PC-3 (cell line): ENCODE data around the gene GLCE. TPM values are rescaled to one million over a fixed set of nuclear protein-coding genes. Genes with fewer than 3 reads are reported as not detected.

Experiments
- ATAC-seq: fragments of 200-7000 bp; cut with Tn5 transposase; 2 replicates; pipeline ENCODE4 v1.9.1; 2020; ENCODE audit warnings: mild to moderate bottlenecking, moderate library complexity
- BruUV-seq: library from RNA; stranded (reverse); fragments of 400-500 nt; replicated peaks from 2 replicates; lab custom pipeline; 2021; lab: Mats Ljungman, UMichigan
- CTCF ChIA-PET: fragments of 300-600 bp; sonication (Branson Sonifier 250); formaldehyde crosslinking; loops from one replicate; lab custom pipeline; 2022; ENCODE audit warnings: antibody characterized with exemption; lab: Charles Lee
- POLR2A ChIA-PET: fragments of 300-600 bp; sonication (Branson Sonifier 250); formaldehyde crosslinking; loops from one replicate; lab custom pipeline; 2022; ENCODE audit warnings: antibody characterized with exemption; ENCODE audit not compliant: unreplicated experiment; lab: Charles Lee
- DNase-seq: peaks from one replicate; pipeline ENCODE4 v3.0.0-alpha.2; 2015
- H2AFZ ChIP-seq: fragments of 300-600 bp; sonication (generic); 2 replicates; pipeline ENCODE4 v1.6.0; 2016; ENCODE audit warnings: antibody characterized with exemption, low read length
- H3F3A ChIP-seq: fragments of 300-600 bp; sonication (generic); one replicate; pipeline ENCODE4 v1.6.0; 2017; ENCODE audit warnings: antibody characterized with exemption, low read length, control low read depth, mild to moderate bottlenecking; ENCODE audit not compliant: unreplicated experiment
- H3K27ac ChIP-seq: fragments of 300-600 bp; sonication (generic); 2 replicates; pipeline ENCODE4 v1.5.1; 2016; ENCODE audit warnings: mild to moderate bottlenecking, low read length
- H3K27me3 ChIP-seq: fragments of 300-600 bp; sonication (generic); 2 replicates; pipeline ENCODE4 v1.6.1; 2016; ENCODE audit warnings: low read length, mixed read lengths
- H3K36me3 ChIP-seq: fragments of 300-600 bp; sonication (generic); 2 replicates; pipeline ENCODE4 v1.6.1; 2016; ENCODE audit warnings: low read depth, mixed run types, low read length, mixed read lengths
- H3K4me1 ChIP-seq: fragments of 300-600 bp; sonication (generic); 2 replicates; pipeline ENCODE4 v1.5.1; 2016; ENCODE audit warnings: low read length; ENCODE audit not compliant: insufficient read depth
- H3K4me2 ChIP-seq: fragments of 300-600 bp; sonication (generic); 2 replicates; pipeline ENCODE4 v1.6.0; 2016; ENCODE audit warnings: low read length
- H3K4me3 ChIP-seq: fragments of 300-600 bp; sonication (generic); 2 replicates; pipeline ENCODE4 v1.5.1; 2016; ENCODE audit warnings: mild to moderate bottlenecking, low read length, mixed read lengths
- H3K79me2 ChIP-seq: fragments of 300-600 bp; sonication (generic); 2 replicates; pipeline ENCODE4 v1.6.1; 2017; ENCODE audit warnings: low read length, mixed read lengths
- H3K9ac ChIP-seq: fragments of 300-600 bp; sonication (generic); 2 replicates; pipeline ENCODE4 v1.6.0; 2016; ENCODE audit warnings: mild to moderate bottlenecking, low read length
- H3K9me2 ChIP-seq: fragments of 300-600 bp; sonication (generic); replicated peaks from 2 replicates; pipeline ENCODE4 v1.6.1; 2016; ENCODE audit warnings: mixed run types, low read length, mixed read lengths
- H3K9me3 ChIP-seq: fragments of 300-600 bp; sonication (generic); 2 replicates; pipeline ENCODE4 v1.6.1; 2016; ENCODE audit warnings: low read length, mixed read lengths
- H4K20me1 ChIP-seq: fragments of 300-600 bp; sonication (generic); 2 replicates; pipeline ENCODE4 v1.6.1; 2016; ENCODE audit warnings: low read length, mixed read lengths
- EZH2 ChIP-seq: fragments of 300-600 bp; sonication (generic); IDR thresholded peaks from one replicate; pipeline ENCODE4 v1.6.1; 2017; ENCODE audit warnings: antibody characterized with exemption, mild to moderate bottlenecking, low read length; ENCODE audit not compliant: unreplicated experiment
- EZH2phosphoT487 ChIP-seq: fragments of 300-600 bp; sonication (generic); IDR thresholded peaks from 2 replicates; pipeline ENCODE4 v1.6.1; 2018; ENCODE audit warnings: mild to moderate bottlenecking, antibody characterized with exemption, low read length, borderline replicate concordance
- intact Hi-C: fragments of 100-400 bp; cut with micrococcal nuclease; formaldehyde crosslinking; loops from 2 replicates; pipeline ENCODE4 v1.9.0; 2023
- total RNA-seq: library from RNA; depleted of rRNA; stranded (reverse); fragments of >200 nt; gene quantifications from 2 replicates; pipeline ENCODE4 v1.2.3, GENCODE V29; 2014
- TF ChIP-seq, protein P1 (sequence below): fragments of 300-600 bp; sonication (generic); conservative IDR thresholded peaks from 2 replicates; pipeline ENCODE4 v1.5.1; 2017; ENCODE audit warnings: antibody characterized with exemption, low read depth, mild to moderate bottlenecking, low read length

GLCE gene
- total RNA-seq, 1 experiment from 2014 or later, result 15.4 TPM

DNA sequence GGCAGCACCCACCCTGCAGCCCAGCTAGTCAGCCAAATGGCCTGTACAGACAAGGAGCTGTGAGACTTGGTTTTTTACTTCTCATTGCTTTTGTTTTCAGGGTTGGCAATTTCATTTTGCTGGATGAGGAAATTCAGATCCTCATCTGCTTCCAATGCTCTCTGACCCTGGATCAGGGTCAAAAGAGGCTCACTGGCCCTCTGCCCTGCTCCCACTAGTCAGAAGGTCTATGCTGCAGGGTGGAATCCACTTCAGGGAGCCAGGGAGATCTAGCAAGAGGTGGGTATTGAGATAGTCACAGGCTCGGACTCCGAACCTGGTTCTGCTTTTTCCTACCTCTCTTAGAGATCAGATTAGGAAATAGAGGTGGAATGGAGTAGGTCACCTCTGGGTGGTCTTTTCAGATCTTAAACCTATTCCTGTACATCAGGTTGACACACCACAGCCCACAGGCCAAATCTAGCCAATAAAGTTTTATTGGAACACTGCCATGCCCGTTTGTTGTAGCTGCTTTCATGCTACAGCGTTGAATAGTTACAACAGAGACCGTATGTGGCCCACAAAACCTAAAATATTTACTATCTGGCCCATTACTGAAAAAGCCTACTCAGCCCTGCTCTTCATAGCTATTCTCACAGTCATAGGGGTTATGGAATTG lies 26.4 kb upstream of the GLCE start:
- Histone ChIP-seq H3K27me3 (no peaks in the 10 kb centered on the region), H3F3A (no peaks in the 10 kb centered on the region), H3K79me2 (no peaks in the 10 kb centered on the region), H3K36me3 (no peaks in the 10 kb centered on the region), H2AFZ (no peak overlapping the region), H3K27ac (no peak overlapping the region), H3K9ac (no peak overlapping the region), H3K4me3 (no peak overlapping the region), H3K9me3 (no peaks in the 10 kb centered on the region), H3K9me2 (no peaks in the 10 kb centered on the region), H3K4me2 (no peak overlapping the region), H3K4me1 (peaks cover 6% of the 10 kb centered on the region), H4K20me1 (no peaks in the 10 kb centered on the region)
- BruUV-seq, result no TSS peak
- no peak for ATAC-seq
- intact Hi-C loops, result no loop called here
- CTCF ChIA-PET, result no interaction called here
- no peak for DNase-seq
- POLR2A ChIA-PET, result no interaction called here
- TF ChIP-seq, protein P1, sequence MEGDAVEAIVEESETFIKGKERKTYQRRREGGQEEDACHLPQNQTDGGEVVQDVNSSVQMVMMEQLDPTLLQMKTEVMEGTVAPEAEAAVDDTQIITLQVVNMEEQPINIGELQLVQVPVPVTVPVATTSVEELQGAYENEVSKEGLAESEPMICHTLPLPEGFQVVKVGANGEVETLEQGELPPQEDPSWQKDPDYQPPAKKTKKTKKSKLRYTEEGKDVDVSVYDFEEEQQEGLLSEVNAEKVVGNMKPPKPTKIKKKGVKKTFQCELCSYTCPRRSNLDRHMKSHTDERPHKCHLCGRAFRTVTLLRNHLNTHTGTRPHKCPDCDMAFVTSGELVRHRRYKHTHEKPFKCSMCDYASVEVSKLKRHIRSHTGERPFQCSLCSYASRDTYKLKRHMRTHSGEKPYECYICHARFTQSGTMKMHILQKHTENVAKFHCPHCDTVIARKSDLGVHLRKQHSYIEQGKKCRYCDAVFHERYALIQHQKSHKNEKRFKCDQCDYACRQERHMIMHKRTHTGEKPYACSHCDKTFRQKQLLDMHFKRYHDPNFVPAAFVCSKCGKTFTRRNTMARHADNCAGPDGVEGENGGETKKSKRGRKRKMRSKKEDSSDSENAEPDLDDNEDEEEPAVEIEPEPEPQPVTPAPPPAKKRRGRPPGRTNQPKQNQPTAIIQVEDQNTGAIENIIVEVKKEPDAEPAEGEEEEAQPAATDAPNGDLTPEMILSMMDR, result no peak
- TF ChIP-seq EZH2phosphoT487 (no peak), EZH2 (no peak)

DNA sequence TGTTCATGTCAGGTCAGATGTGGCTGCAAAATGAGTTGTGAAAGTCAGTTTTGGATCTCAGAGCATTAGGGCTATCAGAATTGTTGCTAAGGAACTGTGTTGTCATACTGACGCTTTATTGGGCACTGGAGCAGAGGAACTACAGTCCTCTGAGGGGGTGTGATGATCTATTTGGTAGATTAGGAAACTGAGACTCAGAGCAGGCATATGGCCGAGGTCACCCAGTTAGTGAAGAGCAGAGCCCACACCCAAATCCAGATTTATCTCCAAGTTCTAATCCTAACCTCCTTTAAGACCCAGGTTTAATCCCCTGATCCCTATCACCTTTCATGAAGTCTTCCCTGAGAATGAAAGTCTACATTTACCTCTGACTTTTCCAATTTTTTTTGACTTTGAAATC lies 25.6 kb upstream of the GLCE start:
- ATAC-seq (no peak), DNase-seq (no peak)
- Histone ChIP-seq H4K20me1 (no peaks in the 10 kb centered on the region), H3K9me2 (no peaks in the 10 kb centered on the region), H3K27ac (no peak overlapping the region), H3K79me2 (no peaks in the 10 kb centered on the region), H3F3A (no peaks in the 10 kb centered on the region), H3K4me3 (no peak overlapping the region), H3K4me2 (no peak overlapping the region), H2AFZ (no peak overlapping the region), H3K9me3 (no peaks in the 10 kb centered on the region), H3K27me3 (no peaks in the 10 kb centered on the region), H3K36me3 (no peaks in the 10 kb centered on the region), H3K4me1 (no peaks in the 10 kb centered on the region), H3K9ac (no peak overlapping the region)
- POLR2A ChIA-PET, result no interaction called here
- TF ChIP-seq EZH2phosphoT487 (no peak), EZH2 (no peak)
- TF ChIP-seq, protein P1, result no peak
- CTCF ChIA-PET, result no interaction called here
- no TSS peak for BruUV-seq
- intact Hi-C loops, result no loop called here

DNA sequence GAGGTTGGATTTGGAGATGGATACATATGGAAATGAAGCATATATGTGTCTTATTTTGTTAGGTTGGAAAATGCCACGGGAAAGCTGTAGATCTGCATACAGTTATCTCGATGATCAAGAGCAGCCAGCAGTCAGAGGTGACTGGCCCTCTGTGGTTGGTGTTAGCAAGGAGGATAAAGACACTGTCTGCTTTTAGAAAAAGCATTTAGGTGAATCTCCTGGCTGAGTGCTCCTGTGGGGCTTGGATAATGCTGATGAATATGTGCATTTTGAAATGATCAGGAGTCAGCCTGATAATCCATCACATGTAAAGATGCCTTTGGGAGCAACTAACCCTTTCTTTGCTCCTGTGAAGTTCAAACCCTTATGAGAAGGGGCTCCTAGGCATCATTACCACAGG lies 24.9 kb upstream of the GLCE start:
- ChIA-PET CTCF (no interaction called here), POLR2A (no interaction called here)
- H2AFZ ChIP-seq, result no peak overlapping the region
- no peak overlapping the region for H3K4me3 ChIP-seq
- no peaks in the 10 kb centered on the region for H3K27me3 ChIP-seq
- intact Hi-C loops, result no loop called here
- DNase-seq (no peak), ATAC-seq (no peak)
- TF ChIP-seq, protein P1, result no peak
- TF ChIP-seq EZH2phosphoT487, result no peak
- TF ChIP-seq EZH2, result no peak
- no peaks in the 10 kb centered on the region for H4K20me1 ChIP-seq
- H3K4me2 ChIP-seq, result no peak overlapping the region
- H3K9me2 ChIP-seq, result no peaks in the 10 kb centered on the region
- H3K36me3 ChIP-seq, result no peaks in the 10 kb centered on the region
- H3K4me1 ChIP-seq, result no peaks in the 10 kb centered on the region
- no peaks in the 10 kb centered on the region for H3F3A ChIP-seq
- BruUV-seq, result no TSS peak
- H3K27ac ChIP-seq, result no peak overlapping the region
- H3K9ac ChIP-seq, result no peak overlapping the region
- H3K79me2 ChIP-seq, result no peaks in the 10 kb centered on the region
- H3K9me3 ChIP-seq, result no peaks in the 10 kb centered on the region
